Mucosa of stomach (tissue), 1 donor: ENCODE data around the gene SCUBE1.
"Not testable (repeated sequence)": the region's sequence is repeated elsewhere in the genome, so short reads cannot be mapped to it uniquely, and the experiment has no call there.

ENCODE experiments used
- H3K27me3 ChIP-seq: one replicate; pipeline ENCODE4 v1.7.0; 2013; ENCODE audit warnings: mild to moderate bottlenecking, low read length; ENCODE audit not compliant: control insufficient read depth, insufficient read depth
- H3K36me3 ChIP-seq: one replicate; pipeline ENCODE4 v1.7.0; 2013; ENCODE audit warnings: low read length; ENCODE audit not compliant: control insufficient read depth, insufficient read depth
- H3K4me1 ChIP-seq: one replicate; pipeline ENCODE4 v1.7.0; 2013; ENCODE audit warnings: mild to moderate bottlenecking, low read length; ENCODE audit not compliant: control insufficient read depth, insufficient read depth
- H3K4me3 ChIP-seq: one replicate; pipeline ENCODE4 v1.7.0; 2013; ENCODE audit warnings: low read length
- H3K9ac ChIP-seq: one replicate; pipeline ENCODE4 v1.7.0; 2013; ENCODE audit warnings: mild to moderate bottlenecking, low read length, moderate library complexity
- H3K9me3 ChIP-seq: one replicate; pipeline ENCODE4 v1.7.0; 2013; ENCODE audit warnings: mild to moderate bottlenecking, low read length, moderate library complexity; ENCODE audit not compliant: control insufficient read depth
- donor health status: Pancreatic carcinoma.

SCUBE1 gene

DNA sequence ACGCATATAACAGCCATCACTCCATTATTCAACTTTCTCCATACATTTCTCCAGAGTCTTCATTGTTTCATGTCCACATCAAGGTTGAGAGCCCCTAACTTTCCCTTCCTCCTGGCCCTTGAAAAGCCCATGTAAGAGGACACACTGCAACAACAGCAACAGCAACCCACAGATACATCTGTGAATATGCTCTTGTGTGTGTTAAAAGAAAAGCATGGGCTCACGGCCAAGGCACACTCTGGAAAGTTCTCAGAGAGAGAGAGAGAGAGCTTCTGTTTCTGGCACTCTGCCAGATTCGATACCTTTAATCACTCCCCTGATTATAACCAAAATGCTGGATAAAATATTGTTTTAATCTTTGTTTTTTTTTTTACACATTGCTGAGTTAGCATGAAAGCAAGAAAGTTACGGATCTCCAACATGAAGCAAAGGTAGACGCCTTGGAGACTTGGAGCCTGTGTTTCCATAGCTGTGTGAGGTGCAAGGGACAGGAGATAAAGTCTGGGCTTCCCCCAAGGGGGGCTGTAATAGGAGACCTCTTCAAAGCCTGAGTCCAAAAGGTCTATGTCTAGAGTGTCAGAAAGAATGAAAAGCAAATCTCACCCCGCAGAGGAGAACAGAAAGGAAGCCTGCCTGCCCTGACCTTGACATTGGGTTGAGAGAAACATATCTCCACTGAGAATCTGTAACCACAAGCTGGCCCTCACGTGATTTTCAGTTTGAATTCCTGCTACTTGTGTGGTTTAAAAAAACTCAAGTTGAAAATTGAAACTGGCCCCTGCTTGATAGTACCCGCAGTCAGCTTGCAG, 34.9 kb upstream of the SCUBE1 start:
- Histone ChIP-seq H3K9ac (no peak overlapping the region), H3K9me3 (no peaks in the 10 kb centered on the region), H3K27me3 (peaks cover 3% of the 10 kb centered on the region), H3K36me3 (no peaks in the 10 kb centered on the region), H3K4me3 (no peak overlapping the region), H3K4me1 (peaks cover 4% of the 10 kb centered on the region)

DNA sequence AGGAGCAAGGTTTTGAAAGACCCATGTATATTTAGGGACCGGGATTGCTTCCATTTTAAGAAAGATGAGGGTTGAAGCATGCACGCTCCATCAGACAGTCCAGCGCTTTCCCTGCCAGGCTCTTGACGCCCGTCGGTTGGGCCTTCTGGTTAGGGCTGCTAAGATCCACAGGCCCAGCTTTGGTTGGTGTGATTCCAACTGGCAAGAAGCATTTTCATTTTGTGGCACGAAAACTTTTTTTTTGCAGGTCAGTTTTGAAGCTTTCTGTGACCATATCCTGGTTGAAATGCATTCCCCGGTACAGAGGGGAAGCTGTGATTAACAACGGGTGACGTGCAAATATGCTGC, 34.4 kb upstream of the SCUBE1 start:
- peaks cover 4% of the 10 kb centered on the region for H3K4me1 ChIP-seq
- H3K27me3 ChIP-seq, result peaks cover 3% of the 10 kb centered on the region
- no peak overlapping the region for H3K4me3 ChIP-seq
- no peaks in the 10 kb centered on the region for H3K36me3 ChIP-seq
- H3K9me3 ChIP-seq, result no peaks in the 10 kb centered on the region
- no peak overlapping the region for H3K9ac ChIP-seq

DNA sequence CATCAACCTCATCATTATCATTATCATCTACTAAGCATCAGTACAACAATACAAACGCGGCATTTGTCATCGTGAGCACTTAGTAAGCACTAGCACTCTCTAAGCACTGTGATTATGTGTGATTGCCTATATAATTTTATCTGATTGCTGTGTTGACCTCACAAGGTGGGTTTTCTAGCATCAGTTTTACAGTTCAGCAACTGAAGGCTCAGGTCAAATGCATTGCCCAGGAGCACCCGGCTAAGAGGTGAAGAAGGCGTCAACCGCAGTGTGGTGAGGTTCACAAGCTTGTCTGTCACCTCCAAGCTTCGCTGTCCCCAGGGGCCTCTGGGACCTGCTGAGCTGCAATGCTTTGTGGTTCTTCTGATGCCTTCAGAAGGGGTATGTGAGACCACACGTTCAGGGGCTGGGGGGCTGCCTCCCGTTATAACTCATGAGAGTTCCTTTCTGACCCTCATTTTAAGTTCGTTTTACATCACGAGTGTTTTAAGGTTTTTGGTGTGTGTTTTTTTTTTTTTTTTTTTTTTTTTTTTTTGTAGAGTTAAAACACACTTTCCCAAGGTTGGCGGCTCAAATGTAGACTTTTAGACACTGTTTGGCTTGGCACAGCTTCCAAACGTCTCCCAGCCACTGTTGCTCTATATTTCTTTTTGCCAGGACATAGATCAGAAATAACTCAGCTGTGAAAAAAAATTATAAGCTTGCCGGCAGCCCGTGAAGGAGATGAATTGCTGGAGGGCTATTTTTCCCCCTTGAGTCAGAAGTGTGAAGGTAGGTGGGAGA, 33.8 kb upstream of the SCUBE1 start:
- no peaks in the 10 kb centered on the region for H3K9me3 ChIP-seq
- H3K4me3 ChIP-seq, result no peak overlapping the region
- no peaks in the 10 kb centered on the region for H3K36me3 ChIP-seq
- no peak overlapping the region for H3K9ac ChIP-seq
- H3K4me1 ChIP-seq, result peaks cover 4% of the 10 kb centered on the region
- H3K27me3 ChIP-seq, result peaks cover 3% of the 10 kb centered on the region

DNA sequence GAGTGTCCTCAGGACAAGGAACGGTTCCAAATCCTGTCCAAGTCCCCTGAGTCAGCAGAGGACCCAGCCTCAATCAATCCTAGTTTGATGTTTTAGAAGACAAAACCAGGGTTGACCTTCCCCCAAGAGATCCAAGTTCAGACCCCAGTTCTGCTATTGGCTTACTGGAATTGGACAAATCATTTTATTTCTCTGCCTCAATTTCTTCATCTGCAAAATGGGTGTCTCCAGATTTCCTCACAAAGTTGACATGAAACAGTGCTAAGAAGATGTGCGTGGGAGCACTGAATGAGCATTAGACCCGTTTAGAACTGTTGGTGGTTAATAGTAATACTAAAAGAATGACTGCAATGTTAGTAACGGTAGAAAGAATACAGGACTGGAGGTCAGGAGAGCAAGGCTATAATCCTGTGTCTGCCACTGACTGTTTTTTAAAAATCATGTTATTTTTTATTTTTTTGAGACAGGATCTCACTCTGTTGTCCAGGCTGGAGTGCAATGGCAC, 32.8 kb upstream of the SCUBE1 start:
- no peak overlapping the region for H3K9ac ChIP-seq
- H3K27me3 ChIP-seq, result peaks cover 5% of the 10 kb centered on the region
- peaks cover 4% of the 10 kb centered on the region for H3K4me1 ChIP-seq
- no peaks in the 10 kb centered on the region for H3K9me3 ChIP-seq
- no peaks in the 10 kb centered on the region for H3K36me3 ChIP-seq
- H3K4me3 ChIP-seq, result no peak overlapping the region

DNA sequence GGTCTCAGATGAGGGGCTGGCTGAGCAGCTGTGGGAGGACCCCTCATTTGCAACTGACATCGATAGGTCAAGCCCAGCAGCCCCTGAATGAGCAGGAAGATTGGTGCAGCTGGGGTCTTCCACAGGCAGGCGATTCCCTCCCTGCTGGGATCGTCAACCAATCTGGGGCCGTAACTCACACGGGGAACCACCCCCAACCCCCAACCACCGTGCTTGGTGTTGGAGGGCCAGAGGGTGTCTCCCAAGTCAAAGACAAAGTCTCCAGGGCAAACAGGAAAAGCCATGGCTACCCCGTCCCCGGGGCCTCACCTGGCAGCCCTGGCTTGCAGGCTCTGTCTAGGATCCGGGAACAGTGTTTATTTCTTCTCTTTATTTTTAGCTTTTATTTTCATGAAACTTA, 26.9 kb upstream of the SCUBE1 start:
- Histone ChIP-seq H3K9ac (no peak overlapping the region), H3K36me3 (no peaks in the 10 kb centered on the region), H3K4me3 (no peak overlapping the region), H3K4me1 (no peaks in the 10 kb centered on the region), H3K27me3 (peaks cover 16% of the 10 kb centered on the region), H3K9me3 (no peaks in the 10 kb centered on the region)

DNA sequence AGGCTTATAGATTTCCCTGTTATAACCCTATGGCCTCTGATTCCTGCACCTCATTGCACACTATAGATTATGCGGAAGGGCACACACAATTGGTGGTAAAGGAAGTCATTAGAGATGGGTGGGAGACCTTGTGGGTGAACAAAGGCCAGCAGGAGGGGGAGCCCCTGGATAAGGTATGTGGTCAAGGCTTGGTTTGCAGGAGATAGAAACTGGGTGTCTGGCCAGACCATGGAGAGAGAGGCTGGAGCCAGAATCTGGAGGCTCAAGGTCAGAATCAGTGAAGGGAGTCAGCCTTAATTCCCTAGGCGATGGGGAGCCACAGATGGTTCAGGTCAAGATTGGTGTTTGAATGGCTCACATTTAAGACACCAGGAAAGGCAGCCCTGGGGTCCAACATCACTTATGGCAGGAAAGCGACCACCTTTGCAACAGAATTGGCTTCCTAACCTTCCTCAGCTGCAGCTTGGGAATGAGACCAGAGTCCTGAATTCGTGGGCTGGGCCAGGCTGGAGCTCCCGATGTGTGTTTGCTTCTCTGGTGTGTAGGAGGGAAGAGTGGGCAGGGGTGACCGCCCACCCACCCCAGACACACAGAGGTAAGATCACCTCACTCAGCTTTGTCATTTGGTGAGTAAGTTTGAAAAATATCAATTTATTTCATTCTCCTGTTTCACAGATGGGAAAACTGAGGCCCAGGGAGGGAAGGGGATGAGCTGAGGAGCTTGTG, 22.7 kb upstream of the SCUBE1 start:
- H3K27me3 ChIP-seq, result peaks cover 13% of the 10 kb centered on the region

DNA sequence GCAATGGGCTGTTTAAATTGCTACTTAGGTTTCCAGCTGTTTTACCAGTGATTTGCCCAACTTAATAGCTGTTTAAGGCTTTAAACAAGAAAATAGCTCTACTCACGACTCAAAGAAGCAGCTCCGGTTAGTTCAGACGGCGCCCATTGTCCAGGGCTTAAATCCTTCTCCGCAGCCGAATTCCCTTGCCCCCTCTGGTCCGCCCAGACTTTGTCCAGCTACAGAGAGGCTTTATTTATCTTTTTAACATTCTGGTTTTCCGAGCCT, 20.9 kb upstream of the SCUBE1 start:
- no peaks in the 10 kb centered on the region for H3K36me3 ChIP-seq
- no peak overlapping the region for H3K9ac ChIP-seq
- H3K9me3 ChIP-seq, result no peaks in the 10 kb centered on the region
- no peak overlapping the region for H3K4me3 ChIP-seq
- no peaks in the 10 kb centered on the region for H3K27me3 ChIP-seq
- no peaks in the 10 kb centered on the region for H3K4me1 ChIP-seq

More for the DNA sequence above, 22.7 kb upstream of the SCUBE1 start:
- H3K4me1 ChIP-seq, result no peaks in the 10 kb centered on the region
- H3K9ac ChIP-seq, result no peak overlapping the region
- H3K4me3 ChIP-seq, result no peak overlapping the region
- H3K36me3 ChIP-seq, result no peaks in the 10 kb centered on the region
- H3K9me3 ChIP-seq, result no peaks in the 10 kb centered on the region

DNA sequence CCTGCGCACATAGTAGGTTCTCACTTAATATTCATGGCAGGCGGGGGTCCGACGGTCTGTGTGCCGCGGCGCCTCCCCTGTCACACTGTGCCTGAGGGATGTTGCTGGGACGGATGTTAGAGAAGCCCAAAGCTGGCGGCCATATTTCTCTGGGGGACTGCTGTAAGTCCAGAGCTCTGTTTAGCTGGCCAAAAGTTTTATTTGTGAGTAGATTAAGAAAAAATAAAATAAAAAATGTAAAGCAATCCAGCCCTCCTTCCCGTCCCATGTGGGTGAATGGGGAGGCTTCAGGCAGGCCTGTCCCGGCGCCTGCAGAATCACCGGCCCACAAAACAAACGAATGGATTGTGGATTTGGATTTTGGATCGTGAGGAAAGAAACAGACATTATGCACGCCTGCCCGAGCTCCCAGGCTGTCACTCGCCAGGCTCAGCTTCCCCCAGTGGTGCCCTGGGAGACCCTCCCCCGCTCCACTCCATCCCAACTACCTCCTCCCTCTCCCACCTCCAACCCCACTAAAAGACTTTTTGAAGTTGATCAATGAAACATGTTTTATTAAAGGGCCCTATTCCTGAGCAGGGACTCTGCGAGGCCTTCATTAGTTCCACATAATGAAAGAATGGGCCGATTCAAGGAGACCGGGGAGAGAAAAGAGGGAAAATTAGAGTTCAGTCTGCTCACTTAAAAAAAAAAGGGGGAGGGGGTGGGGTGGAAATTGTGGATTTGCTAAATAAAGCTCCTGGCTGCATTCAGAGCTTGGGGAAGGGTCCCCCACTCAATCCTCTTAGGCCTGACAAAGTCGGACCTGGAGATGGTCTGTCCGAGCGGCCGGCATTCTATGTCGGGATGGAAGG, 20.4 kb upstream of the SCUBE1 start:
- H3K27me3 ChIP-seq, result no peaks in the 10 kb centered on the region

DNA sequence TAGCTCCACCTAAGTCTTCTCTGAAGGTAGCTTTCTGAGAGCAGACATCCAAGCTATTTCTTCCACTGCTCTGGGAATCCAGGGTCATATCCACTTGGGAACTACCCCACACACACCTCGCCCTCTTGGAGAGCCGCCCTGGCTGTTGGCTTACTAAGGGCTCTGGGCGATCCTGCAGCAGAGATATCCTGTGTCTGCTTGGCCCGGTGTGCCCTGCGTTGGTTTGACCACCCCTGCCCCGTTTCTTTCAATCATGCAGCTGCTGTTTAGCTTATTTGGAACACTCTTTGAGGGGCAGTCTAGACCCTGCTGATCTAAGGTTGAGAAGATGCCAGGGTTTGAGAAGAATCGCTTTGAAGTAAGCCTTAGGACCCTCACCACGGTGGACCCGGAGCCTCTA, 17.4 kb upstream of the SCUBE1 start:
- H3K27me3 ChIP-seq, result no peaks in the 10 kb centered on the region
- H3K4me3 ChIP-seq, result no peak overlapping the region
- no peaks in the 10 kb centered on the region for H3K36me3 ChIP-seq

More for the DNA sequence above, 20.4 kb upstream of the SCUBE1 start:
- Histone ChIP-seq H3K4me3 (no peak overlapping the region), H3K4me1 (no peaks in the 10 kb centered on the region), H3K9me3 (no peaks in the 10 kb centered on the region), H3K36me3 (no peaks in the 10 kb centered on the region), H3K9ac (no peak overlapping the region)

DNA sequence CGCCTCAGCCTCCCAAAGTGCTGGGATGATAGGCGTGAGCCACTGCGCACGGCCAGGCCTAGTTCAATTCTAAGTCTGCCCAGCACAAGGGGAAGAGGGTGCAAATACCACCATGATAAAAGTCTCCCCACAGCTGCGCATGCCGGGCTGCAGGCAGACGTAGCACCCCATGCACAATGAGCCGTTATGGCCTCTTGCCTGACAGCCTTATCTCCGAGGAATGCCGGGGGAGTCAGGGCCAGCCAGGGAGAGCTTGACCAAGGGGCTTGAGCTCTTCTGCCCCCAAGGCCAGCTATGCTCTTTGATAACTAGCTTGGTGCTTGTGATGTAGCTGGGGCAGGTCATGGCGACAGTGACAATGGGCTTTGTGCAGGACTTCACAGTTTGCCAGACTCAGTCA, 13.7 kb upstream of the SCUBE1 start:
- Histone ChIP-seq H3K4me3 (no peak overlapping the region), H3K9ac (no peak overlapping the region), H3K4me1 (peaks cover 5% of the 10 kb centered on the region), H3K27me3 (no peaks in the 10 kb centered on the region), H3K36me3 (no peaks in the 10 kb centered on the region), H3K9me3 (no peaks in the 10 kb centered on the region)

More for the DNA sequence above, 17.4 kb upstream of the SCUBE1 start:
- no peak overlapping the region for H3K9ac ChIP-seq
- H3K9me3 ChIP-seq, result no peaks in the 10 kb centered on the region
- no peaks in the 10 kb centered on the region for H3K4me1 ChIP-seq

DNA sequence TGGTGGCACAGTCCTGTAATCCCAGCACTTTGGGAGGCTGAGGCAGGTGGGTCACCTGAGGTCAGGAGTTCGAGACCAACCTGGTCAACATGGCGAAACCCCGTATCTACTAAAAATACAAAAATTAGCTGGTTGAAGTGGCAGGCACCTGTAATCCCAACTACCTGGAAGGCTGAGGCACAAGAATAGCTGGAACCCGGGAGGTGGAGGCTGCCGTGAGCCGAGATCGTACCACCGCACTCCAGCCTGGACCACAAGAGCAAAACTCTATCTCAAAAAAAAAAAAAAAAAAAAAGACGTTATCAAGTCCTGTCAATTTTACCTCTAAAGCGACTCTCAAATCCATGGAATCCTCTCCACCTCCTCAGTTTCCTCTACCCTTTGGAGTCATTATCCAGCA, 12.5 kb upstream of the SCUBE1 start:
- H3K4me3 ChIP-seq, H3K27me3 ChIP-seq, H3K36me3 ChIP-seq, H3K9me3 ChIP-seq, H3K4me1 ChIP-seq, H3K9ac ChIP-seq: not testable (repeated sequence)
